H1 (cell line): Measurements from ENCODE around the gene CTH.

Experiments used
- CTCF ChIP-seq, 3 experiments: IDR thresholded peaks; 1 replicate in 2 of 3; 2 replicates in 1 of 3; pipeline versions ENCODE4 v1.5.1 to v1.6.1; 2011; ENCODE audit warnings: low read length in 3 of 3, mild to moderate bottlenecking in 3 of 3, inconsistent platforms in 2 of 3, low read depth in 1 of 3, moderate library complexity in 1 of 3; ENCODE audit not compliant: insufficient read depth in 1 of 3; ENCODE audit errors: control extremely low read depth in 1 of 3
- EP300 ChIP-seq, 2 experiments: IDR thresholded peaks; 1 replicate in 1 of 2; 2 replicates in 1 of 2; pipeline ENCODE4 v1.6.1; 2011 to 2012; ENCODE audit warnings: low read depth in 2 of 2, low read length in 2 of 2, mild to moderate bottlenecking in 2 of 2, borderline replicate concordance in 1 of 2, inconsistent platforms in 1 of 2, moderate library complexity in 1 of 2
- GABPA ChIP-seq: IDR thresholded peaks from 2 replicates; pipeline ENCODE4 v1.6.1; 2011; ENCODE audit warnings: mild to moderate bottlenecking, low read length, moderate library complexity, borderline replicate concordance; ENCODE audit not compliant: insufficient read depth
- POLR2A ChIP-seq, 2 experiments: IDR thresholded peaks; 1 replicate in 1 of 2; 2 replicates in 1 of 2; pipeline ENCODE4 v1.6.1; 2011; ENCODE audit warnings: low read depth in 2 of 2, low read length in 2 of 2, mild to moderate bottlenecking in 2 of 2; ENCODE audit errors: control extremely low read depth in 1 of 2
- RAD21 ChIP-seq, 2 experiments: IDR thresholded peaks in 1 of 2; conservative IDR thresholded peaks in 1 of 2; 2 replicates each; pipeline ENCODE4 v1.6.1; 2011; ENCODE audit warnings: low read depth in 2 of 2, low read length in 2 of 2, improper control_type of control experiment in 1 of 2, inconsistent platforms in 1 of 2, mild to moderate bottlenecking in 1 of 2, moderate library complexity in 1 of 2
- RFX5 ChIP-seq: IDR thresholded peaks from 2 replicates; pipeline ENCODE4 v1.6.1; 2011; ENCODE audit warnings: low read depth, low read length, improper control_type of control experiment, borderline replicate concordance
- SP2 ChIP-seq: IDR thresholded peaks from 2 replicates; pipeline ENCODE4 v1.6.1; 2012; ENCODE audit warnings: mild to moderate bottlenecking, low read length, inconsistent platforms

- TF ChIP-seq SP2 (no peak), CTCF (IDR thresholded peaks at IDR 0.05; ENCODE audit: control extremely low read depth in 1 of 3, insufficient read depth in 1 of 3, low read depth in 1 of 3, low read length in 3 of 3) (no peak), GABPA (no peak), RAD21 (IDR thresholded peaks at IDR 0.05 in 1 of 2, conservative IDR thresholded peaks at IDR 0.05 in 1 of 2; ENCODE audit: low read depth in 2 of 2, low read length in 2 of 2) (no peak), POLR2A (IDR thresholded peaks at IDR 0.05; ENCODE audit: control extremely low read depth in 1 of 2, low read depth in 2 of 2, low read length in 2 of 2) (no peak), RFX5 (no peak), EP300 (IDR thresholded peaks at IDR 0.05; ENCODE audit: borderline replicate concordance in 1 of 2, low read depth in 2 of 2, low read length in 2 of 2) (no peak)
Observed at GRCh38 chr1:70477090-70477489, 66.0 kb downstream of the CTH start.
